Measurements from ENCODE around the gene SORL1. TPM values are rescaled to one million over a fixed set of nuclear protein-coding genes. Genes with fewer than 3 reads are reported as not detected.

Gene SORL1
- total RNA-seq, 1 donor from 2014 or later: 39.0 TPM

DNA sequence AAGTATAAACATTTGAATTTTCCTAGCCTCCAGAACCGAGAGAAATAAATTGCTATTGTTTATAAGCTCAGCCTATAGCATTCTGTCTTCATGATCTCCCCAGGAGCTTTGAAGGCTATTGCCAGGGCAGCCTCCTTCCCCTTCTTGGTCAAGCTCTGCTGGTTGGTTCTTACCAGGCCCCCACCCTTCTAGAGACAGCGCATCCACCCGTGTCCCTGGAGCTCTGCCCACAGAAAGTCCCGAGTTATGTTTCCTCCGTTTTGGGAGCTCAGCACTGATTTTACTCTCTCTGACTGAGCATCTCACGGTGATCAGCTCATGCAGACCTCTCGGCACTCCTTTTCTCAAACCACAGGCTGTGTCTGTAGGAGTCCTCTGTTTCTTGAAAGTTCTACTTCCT, 124.4 kb downstream of the SORL1 start:
- Mint-ChIP-seq H3K4me1 (ENCODE audit: unreplicated experiment) (peaks cover 43% of the 10 kb centered on the region), H3K27ac (no peak overlapping the region), H3K36me3 (peaks cover 29% of the 10 kb centered on the region), H3K4me3 (no peak overlapping the region), H3K9me3 (peaks cover 6% of the 10 kb centered on the region), H3K27me3 (no peaks in the 10 kb centered on the region)
- no peak for DNase-seq (ENCODE audit: extremely low spot score, unreplicated experiment)
- TF ChIP-seq, protein P1, sequence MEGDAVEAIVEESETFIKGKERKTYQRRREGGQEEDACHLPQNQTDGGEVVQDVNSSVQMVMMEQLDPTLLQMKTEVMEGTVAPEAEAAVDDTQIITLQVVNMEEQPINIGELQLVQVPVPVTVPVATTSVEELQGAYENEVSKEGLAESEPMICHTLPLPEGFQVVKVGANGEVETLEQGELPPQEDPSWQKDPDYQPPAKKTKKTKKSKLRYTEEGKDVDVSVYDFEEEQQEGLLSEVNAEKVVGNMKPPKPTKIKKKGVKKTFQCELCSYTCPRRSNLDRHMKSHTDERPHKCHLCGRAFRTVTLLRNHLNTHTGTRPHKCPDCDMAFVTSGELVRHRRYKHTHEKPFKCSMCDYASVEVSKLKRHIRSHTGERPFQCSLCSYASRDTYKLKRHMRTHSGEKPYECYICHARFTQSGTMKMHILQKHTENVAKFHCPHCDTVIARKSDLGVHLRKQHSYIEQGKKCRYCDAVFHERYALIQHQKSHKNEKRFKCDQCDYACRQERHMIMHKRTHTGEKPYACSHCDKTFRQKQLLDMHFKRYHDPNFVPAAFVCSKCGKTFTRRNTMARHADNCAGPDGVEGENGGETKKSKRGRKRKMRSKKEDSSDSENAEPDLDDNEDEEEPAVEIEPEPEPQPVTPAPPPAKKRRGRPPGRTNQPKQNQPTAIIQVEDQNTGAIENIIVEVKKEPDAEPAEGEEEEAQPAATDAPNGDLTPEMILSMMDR (conservative IDR thresholded peaks at IDR 0.05): no peak

DNA sequence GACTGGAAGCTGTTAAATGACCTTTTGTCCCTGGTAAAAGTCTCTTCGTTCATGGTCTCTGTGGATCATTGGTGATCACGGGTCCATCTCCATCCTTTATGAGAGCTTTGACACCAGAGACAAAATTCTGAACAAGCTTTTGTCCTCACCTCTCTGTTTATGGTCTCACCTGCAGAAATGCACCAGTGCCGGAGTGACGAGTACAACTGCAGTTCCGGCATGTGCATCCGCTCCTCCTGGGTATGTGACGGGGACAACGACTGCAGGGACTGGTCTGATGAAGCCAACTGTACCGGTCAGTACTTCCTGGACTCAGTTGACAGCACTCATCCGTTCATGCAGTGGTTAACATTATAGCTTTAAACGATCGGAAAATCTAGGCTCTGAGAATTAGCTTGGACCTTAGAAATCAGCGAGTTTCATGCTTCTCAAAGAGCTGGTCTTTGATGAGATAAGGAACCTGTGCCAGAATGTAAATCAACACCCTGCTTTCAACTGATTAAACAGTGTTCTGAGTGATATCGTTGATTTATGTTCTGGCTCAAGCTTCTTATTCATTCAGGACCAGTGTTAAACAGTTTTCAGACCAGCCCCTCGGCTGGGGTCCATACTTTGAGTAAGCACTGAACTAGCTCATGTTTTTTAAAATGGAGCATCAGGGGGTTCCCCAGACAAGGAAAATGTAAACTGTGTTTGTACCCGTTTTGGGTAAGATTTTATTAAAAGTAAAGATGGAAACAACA, 125.2 kb downstream of the SORL1 start:
- peaks cover 38% of the 10 kb centered on the region for H3K4me1 Mint-ChIP-seq (ENCODE audit: unreplicated experiment)
- TF ChIP-seq, protein P1 (conservative IDR thresholded peaks at IDR 0.05): no peak
- H3K4me3 Mint-ChIP-seq: no peak overlapping the region
- H3K9me3 Mint-ChIP-seq: peaks cover 6% of the 10 kb centered on the region
- peaks cover 32% of the 10 kb centered on the region for H3K36me3 Mint-ChIP-seq
- no peak overlapping the region for H3K27ac Mint-ChIP-seq
- no peaks in the 10 kb centered on the region for H3K27me3 Mint-ChIP-seq
- no peak for DNase-seq (ENCODE audit: extremely low spot score, unreplicated experiment)

DNA sequence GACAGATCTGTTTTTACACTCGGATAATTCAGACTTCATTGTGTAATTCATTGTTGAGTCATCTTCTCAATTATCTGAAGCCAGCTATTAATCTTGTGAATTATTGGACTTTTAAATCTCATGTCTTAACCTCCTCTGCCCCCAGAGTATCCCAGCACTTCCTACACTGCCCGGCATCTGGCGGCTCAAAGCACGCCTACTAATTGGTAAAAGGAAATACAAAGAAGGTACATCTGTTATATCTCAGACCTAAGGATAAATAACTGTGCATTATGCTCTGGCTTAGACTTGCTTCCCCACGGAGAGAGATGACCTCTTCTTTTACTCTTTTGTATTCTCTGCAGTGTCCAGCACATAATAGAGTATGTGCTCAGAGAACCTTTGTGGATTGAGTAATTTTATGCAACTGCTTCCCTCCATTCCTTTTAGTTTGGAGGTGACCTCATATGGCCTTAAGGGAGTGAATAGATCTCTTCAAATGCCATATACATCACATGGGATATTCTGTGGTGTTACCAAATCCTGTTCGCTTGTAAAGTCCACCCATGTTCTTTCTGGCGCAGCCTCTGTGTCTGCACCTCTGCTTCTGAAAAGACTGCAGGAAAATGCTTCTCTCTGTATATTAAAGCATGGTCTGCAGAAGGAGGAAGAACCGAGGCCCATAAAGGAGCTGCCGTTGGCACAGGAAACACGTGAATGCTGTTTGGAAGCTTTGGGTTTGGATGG, 126.3 kb downstream of the SORL1 start:
- peaks cover 36% of the 10 kb centered on the region for H3K36me3 Mint-ChIP-seq
- peaks cover 6% of the 10 kb centered on the region for H3K9me3 Mint-ChIP-seq
- TF ChIP-seq, protein P1 (conservative IDR thresholded peaks at IDR 0.05): no peak
- H3K4me3 Mint-ChIP-seq: no peak overlapping the region
- H3K27me3 Mint-ChIP-seq: no peaks in the 10 kb centered on the region
- H3K4me1 Mint-ChIP-seq (ENCODE audit: unreplicated experiment): peaks cover 30% of the 10 kb centered on the region
- DNase-seq (ENCODE audit: extremely low spot score, unreplicated experiment): no peak
- no peak overlapping the region for H3K27ac Mint-ChIP-seq

DNA sequence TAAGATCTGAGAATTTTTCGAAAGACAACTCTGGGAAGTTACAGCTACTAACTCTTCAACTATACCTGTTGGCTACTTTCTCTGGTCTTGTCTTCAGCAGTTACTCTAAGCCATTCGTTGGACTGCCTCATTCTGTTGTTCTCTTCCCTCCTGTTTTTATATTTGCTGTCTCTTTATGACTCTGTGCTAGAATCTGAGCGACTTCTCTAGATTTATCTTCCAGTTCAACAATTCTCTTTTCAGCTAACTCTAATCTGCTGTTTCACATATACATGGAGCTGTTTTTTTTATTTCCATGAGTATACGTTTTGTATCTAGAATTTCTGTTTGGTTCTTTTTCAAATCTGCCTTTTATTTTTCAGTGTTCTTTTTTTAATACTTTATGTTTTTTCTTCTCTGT, 128.0 kb downstream of the SORL1 start:
- TF ChIP-seq, protein P1 (conservative IDR thresholded peaks at IDR 0.05): no peak
- DNase-seq (ENCODE audit: extremely low spot score, unreplicated experiment): no peak
- Mint-ChIP-seq H3K27me3 (no peaks in the 10 kb centered on the region), H3K4me1 (ENCODE audit: unreplicated experiment) (peaks cover 30% of the 10 kb centered on the region), H3K4me3 (no peak overlapping the region), H3K9me3 (peaks cover 6% of the 10 kb centered on the region), H3K27ac (no peak overlapping the region), H3K36me3 (peaks cover 42% of the 10 kb centered on the region)

DNA sequence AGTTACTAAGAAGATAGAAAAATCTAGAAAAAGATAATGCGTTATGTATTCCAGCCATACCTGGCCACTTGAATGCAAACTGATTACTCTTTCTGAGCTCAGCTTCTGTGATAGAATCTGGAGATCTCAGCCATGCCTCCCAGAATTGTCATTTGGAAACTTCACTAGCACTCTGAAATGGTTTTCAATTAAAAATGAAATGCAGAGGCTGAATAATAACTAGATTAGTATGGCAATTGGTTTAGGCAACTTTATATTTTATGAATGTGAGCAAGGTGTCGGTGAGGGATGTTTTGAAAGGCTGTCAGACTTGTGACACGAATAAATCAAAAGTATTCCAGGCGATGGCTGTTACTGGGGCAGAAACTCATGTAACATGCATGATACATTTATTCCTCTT, 129.5 kb downstream of the SORL1 start:
- Mint-ChIP-seq H3K27me3 (no peaks in the 10 kb centered on the region), H3K27ac (no peak overlapping the region), H3K36me3 (peaks cover 47% of the 10 kb centered on the region), H3K4me1 (ENCODE audit: unreplicated experiment) (peaks cover 21% of the 10 kb centered on the region), H3K9me3 (peaks cover 6% of the 10 kb centered on the region), H3K4me3 (no peak overlapping the region)
- DNase-seq (ENCODE audit: extremely low spot score, unreplicated experiment): no peak
- TF ChIP-seq, protein P1 (conservative IDR thresholded peaks at IDR 0.05): no peak
